ENCODE results near the gene ARFIP1. TPM values are rescaled to one million over a fixed set of nuclear protein-coding genes. Genes with fewer than 3 reads are reported as not detected.

The ARFIP1 gene
- total RNA-seq, 4 donors from 2014 or later: 34.3 to 45.1 (median 42.1) TPM

DNA sequence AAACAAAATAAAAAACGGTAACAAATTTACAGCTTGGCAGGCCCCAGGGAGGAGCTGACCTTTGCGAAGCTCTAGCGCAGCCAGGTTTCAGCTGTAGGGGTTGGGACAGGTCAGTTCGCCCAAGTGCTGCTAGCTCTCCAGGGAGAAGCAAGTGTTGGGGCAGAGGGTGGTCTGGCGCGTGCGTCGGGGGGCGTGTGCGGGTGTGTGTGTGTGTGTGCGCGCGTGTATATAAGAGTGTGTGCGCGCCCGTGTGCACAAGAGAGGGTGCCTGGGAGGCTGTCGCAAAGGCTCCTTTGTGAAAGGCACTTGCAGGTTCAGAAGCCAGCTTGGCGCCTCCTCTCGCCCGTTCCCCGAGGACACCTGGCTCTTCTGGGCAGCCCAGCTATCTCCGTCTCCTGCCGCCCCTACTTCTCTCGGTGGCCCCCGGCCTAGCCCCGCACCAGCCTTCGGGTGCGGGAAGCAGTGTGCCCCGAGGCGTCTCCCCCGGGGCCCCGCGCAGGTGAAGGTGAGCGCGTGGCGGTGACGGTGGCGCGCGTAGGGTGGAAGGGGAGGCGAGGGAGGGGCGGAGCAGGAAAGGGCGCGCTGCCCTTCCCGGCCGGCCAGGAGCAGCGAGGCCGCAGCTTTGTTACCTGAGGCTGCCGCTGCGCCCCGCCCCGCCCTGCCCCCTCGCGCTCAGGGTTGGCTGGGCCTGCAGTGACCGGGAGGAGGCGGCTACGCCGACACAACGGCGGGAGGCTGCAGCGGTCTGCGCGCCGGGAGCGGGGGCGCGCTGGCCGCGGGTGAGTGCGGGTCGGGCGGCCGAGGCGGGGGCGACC is 156.1 kb downstream of the ARFIP1 start, which contains the start of gene FHDC1:
FHDC1 (plus strand) TSS at position 693 of the 815 bp plus-strand sequence. CDS start 6,735 bp downstream, outside the sequence.
- Histone ChIP-seq H3K27ac (peak within 1 kb of the TSS; percentile 84 to 94 (median 90)), H3K4me3 (replicated peaks in 1 of 3) (peak within 1 kb of the TSS; percentile 51 to 84 (median 83)), H3K27me3 (no peaks in the 10 kb centered on the region), H3K9me3 (no peaks in the 10 kb centered on the region), H3K4me1 (peaks cover 19 to 21% of the 10 kb centered on the region in 2 donors), H3K36me3 (no peaks in the 10 kb centered on the region)
- 3 to 5% methylated on average over 21 to 28 of the region's 75 CpGs for WGBS, 2 donors
- peak; percentile 51 to 97 for TF ChIP-seq POLR2A (IDR thresholded peaks at IDR 0.05)
- TF ChIP-seq, protein P1, sequence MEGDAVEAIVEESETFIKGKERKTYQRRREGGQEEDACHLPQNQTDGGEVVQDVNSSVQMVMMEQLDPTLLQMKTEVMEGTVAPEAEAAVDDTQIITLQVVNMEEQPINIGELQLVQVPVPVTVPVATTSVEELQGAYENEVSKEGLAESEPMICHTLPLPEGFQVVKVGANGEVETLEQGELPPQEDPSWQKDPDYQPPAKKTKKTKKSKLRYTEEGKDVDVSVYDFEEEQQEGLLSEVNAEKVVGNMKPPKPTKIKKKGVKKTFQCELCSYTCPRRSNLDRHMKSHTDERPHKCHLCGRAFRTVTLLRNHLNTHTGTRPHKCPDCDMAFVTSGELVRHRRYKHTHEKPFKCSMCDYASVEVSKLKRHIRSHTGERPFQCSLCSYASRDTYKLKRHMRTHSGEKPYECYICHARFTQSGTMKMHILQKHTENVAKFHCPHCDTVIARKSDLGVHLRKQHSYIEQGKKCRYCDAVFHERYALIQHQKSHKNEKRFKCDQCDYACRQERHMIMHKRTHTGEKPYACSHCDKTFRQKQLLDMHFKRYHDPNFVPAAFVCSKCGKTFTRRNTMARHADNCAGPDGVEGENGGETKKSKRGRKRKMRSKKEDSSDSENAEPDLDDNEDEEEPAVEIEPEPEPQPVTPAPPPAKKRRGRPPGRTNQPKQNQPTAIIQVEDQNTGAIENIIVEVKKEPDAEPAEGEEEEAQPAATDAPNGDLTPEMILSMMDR (IDR thresholded peaks at IDR 0.05): peak in 3 of 6 experiments; percentile 8 to 31 (median 12)
- DNase-seq: peak; percentile 94 to 95
- intact Hi-C loops (cut with DNase I): no loop called here

DNA sequence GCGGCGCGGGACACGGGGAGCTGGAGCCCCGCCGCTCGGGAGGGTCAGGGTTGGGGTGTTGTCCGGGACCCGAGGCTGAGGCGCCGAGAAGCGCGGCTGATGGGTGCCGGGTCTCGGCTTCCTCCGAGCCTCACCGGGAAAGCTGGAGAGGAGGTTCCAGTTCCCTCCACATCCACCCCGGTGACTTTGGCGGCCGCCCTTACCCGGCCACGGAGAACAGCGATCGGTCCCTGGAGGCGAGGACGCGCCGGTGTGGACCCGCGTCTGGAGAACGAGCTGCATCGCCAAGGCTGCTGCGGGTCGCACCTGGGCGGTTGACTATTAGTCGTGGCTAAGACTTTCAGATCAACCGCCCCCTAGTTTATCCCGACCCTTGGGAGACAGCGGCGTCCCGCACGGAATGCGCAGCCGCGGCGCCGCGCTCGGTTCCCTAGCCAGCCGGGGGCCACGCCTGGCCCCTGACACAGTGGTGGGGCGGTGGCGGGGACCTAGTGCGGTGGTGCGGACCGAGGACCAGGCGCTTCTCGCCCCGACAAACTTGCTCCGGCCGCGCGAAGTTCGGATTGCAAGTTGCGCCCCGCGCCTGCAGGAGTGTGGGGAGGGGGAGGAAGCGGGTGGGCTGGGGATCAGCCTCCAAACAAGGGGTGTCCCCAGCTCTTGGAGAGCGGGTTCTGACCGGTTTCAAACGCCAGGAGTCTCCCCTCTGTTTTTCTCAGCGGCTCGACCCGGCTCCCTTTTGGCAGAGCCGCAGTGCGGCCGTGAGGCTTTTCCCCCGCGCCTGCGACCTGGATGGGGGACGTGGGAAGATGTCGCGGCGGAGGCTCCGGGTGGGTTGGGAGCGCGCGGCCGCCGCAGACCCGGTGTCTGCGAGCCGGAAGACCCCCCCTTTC is 156.9 kb downstream of the ARFIP1 start:
- Histone ChIP-seq H3K9me3 (no peaks in the 10 kb centered on the region), H3K27ac (peak overlapping the region; percentile 28 to 94 (median 81)), H3K36me3 (no peaks in the 10 kb centered on the region), H3K4me3 (replicated peaks in 1 of 3) (peak overlapping the region; percentile 51 to 84 (median 83)), H3K4me1 (peaks cover 19 to 21% of the 10 kb centered on the region in 2 donors), H3K27me3 (no peaks in the 10 kb centered on the region)
- intact Hi-C loops (cut with DNase I): no loop called here
- WGBS, 2 donors: 0% methylated on average over 28 to 57 of the region's 93 CpGs
- TF ChIP-seq, protein P1 (IDR thresholded peaks at IDR 0.05): no peak
- no peak for TF ChIP-seq POLR2A (IDR thresholded peaks at IDR 0.05)
- peak; percentile 52 to 60 for DNase-seq

DNA sequence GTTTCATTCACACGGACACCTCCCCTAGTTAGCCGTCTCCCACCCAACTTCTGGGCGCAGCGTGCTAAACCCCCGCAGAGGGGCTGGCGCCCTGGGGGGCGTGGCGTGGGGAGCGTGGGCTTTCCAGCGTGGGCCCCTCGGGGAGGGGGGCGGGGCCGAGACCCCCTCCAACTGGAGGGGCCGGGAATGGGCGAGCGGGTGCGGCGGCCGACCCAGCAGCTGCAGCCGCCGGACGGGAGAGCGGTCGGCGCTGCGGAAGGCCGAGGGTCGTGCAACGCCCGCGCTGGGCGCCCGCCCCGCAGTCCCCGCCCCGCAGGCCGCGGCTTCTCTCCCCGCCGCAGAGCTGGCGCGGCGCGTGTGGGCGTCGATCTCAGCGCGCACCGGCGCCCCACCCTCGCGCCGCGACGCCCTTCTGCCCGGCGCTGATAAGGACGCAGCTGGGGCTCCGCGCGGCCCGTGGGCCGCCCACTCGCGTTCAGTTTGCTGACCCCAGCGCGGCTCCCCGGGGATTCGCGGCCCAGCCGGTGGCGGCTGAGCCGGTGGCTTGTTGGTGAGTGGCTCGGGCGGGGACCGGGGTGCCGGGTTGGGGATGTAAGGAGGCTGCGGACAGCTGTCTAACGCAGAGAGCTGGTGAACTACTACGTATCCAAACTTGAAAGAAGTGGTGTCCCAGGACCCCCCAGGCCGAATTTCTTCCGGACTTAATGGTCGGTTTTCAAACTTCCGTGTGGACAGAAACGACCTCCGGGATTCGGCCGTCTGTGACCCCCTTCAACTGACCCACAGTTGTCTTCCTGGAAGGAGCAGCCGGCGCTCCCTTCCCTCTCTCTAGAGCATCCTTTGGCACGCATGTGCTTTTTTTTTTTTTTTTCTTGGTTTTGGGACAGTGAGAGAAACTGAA is 157.8 kb downstream of the ARFIP1 start:
- Histone ChIP-seq H3K36me3 (no peaks in the 10 kb centered on the region), H3K9me3 (no peaks in the 10 kb centered on the region), H3K4me3 (replicated peaks in 1 of 3) (peak overlapping the region; percentile 51 to 84 (median 83)), H3K4me1 (peaks cover 19 to 21% of the 10 kb centered on the region in 2 donors), H3K27me3 (no peaks in the 10 kb centered on the region), H3K27ac (peak overlapping the region; percentile 76 to 94 (median 81))
- WGBS, 2 donors: 0 to 1% methylated on average over 20 of the region's 91 CpGs
- TF ChIP-seq, protein P1 (IDR thresholded peaks at IDR 0.05): no peak
- peak in 1 of 2 donors; percentile 63 for TF ChIP-seq POLR2A (IDR thresholded peaks at IDR 0.05)
- intact Hi-C loops (cut with DNase I): no loop called here
- DNase-seq: peak; percentile 38 to 46

DNA sequence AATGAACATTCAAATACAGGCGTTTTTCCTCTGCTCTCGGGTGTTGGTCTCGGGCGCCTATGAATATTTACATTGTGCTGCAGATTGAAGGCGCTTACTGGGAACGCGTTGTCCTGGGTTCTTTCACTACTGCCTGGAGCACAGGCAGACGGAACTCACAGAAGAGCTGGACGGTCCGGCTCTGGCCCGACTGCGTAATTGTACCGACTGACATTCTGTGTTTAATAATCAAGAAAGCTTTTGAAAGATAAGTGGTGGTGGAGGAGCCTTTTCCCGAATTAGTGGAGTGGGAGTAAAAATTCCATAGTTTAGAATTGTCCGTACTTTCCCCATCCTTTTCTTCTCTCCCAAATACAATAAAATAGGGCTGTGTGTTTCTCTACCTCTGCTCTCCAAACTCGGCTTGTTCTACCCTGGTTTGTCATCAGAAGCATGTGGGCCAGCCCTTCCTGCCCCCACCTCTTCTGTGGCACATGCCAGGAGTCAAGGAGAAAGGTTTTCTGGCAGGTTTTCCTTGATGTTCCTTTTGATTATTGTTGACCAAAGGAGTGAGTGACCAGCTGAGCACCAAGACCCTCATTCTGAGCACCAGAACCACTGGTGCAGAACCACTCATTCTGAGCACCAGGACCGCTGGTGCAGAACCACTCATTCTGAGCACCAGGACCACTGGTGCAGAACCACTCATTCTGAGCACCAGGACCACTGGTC is 158.6 kb downstream of the ARFIP1 start:
- peak overlapping the region in 2 of 3 donors; percentile 51 to 84 for H3K4me3 ChIP-seq (replicated peaks in 1 of 3)
- TF ChIP-seq, protein P1 (IDR thresholded peaks at IDR 0.05): no peak
- peak in 1 of 2 donors; percentile 74 for TF ChIP-seq POLR2A (IDR thresholded peaks at IDR 0.05)
- no peaks in the 10 kb centered on the region for H3K27me3 ChIP-seq
- peak overlapping the region; percentile 76 to 94 (median 81) for H3K27ac ChIP-seq
- H3K36me3 ChIP-seq: no peaks in the 10 kb centered on the region
- no peaks in the 10 kb centered on the region for H3K9me3 ChIP-seq
- intact Hi-C loops (cut with DNase I): no loop called here
- peak; percentile 90 to 94 for DNase-seq
- peaks cover 19 to 21% of the 10 kb centered on the region in 2 donors for H3K4me1 ChIP-seq
- 7 to 14% methylated on average over 17 of the region's 17 CpGs for WGBS, 2 donors
